Heart right ventricle (tissue), 16 donors: Measurements from ENCODE around the gene HOXA6. TPM values are rescaled to one million over a fixed set of nuclear protein-coding genes. Genes with fewer than 3 reads are reported as not detected.

Experiments used
- ATAC-seq, 8 donors: fragments of 200-7000 bp; cut with Tn5 transposase; one replicate each; pipeline ENCODE4 v1.9.1; 2020; ENCODE audit warnings: mild to moderate bottlenecking in 8 of 8, moderate library complexity in 8 of 8, moderate number of reproducible peaks in 1 of 8
- DNase-seq, 2 donors: peaks; one replicate each; pipeline ENCODE4 v3.0.0-alpha.2; 2020
- H3K27ac ChIP-seq, 10 donors: fragments of 200-600 bp; sonication (generic) in 2 of 10; one replicate each; pipeline versions ENCODE4 v1.5.0 to v1.8.0; 2020 to 2022; ENCODE audit warnings: mild to moderate bottlenecking in 3 of 10
- H3K27me3 ChIP-seq, 7 donors: fragments of 200-600 bp; one replicate each; pipeline ENCODE4 v1.8.0; 2021 to 2022; ENCODE audit warnings: mild to moderate bottlenecking in 2 of 7
- H3K36me3 ChIP-seq, 9 donors: fragments of 200-600 bp; sonication (generic) in 1 of 9; one replicate each; pipeline versions ENCODE4 v1.5.0 to v1.8.0; 2020 to 2022; ENCODE audit warnings: mild to moderate bottlenecking in 2 of 9
- H3K4me1 ChIP-seq, 9 donors: fragments of 200-600 bp; sonication (generic) in 1 of 9; one replicate each; pipeline versions ENCODE4 v1.5.0 to v1.8.0; 2020 to 2022; ENCODE audit warnings: mild to moderate bottlenecking in 4 of 9
- H3K4me3 ChIP-seq, 10 donors: fragments of 200-600 bp; sonication (generic) in 2 of 10; one replicate each; pipeline versions ENCODE4 v1.5.0 to v1.8.0; 2020 to 2022; ENCODE audit warnings: mild to moderate bottlenecking in 7 of 10, moderate library complexity in 2 of 10
- H3K9me3 ChIP-seq, 11 donors: fragments of 200-600 bp in 10 of 11; sonication (generic) in 2 of 11; one replicate each; pipeline versions ENCODE4 v1.5.0 to v1.8.0; 2013 to 2022; ENCODE audit warnings: mild to moderate bottlenecking in 2 of 11, control low read depth in 1 of 11, moderate library complexity in 1 of 11
- CTCF ChIP-seq, 9 donors: fragments of 200-600 bp; sonication (generic) in 2 of 9; IDR thresholded peaks; one replicate each; pipeline versions ENCODE4 v1.5.0 to v1.8.0; 2021 to 2022; ENCODE audit warnings: antibody characterized with exemption in 9 of 9, mild to moderate bottlenecking in 5 of 9, moderate library complexity in 1 of 9
- WGBS, 2 donors: extraction: QIAGEN DNeasy Blood & Tissue Kit; methylation state at CpG; one replicate each; pipeline ENCODE4 v1.1.7; 2013; ENCODE audit warnings: inconsistent platforms in 1 of 2; 5-methylcytosine and 5-hydroxymethylcytosine counted together
- intact Hi-C, 10 donors: fragments of 100-400 bp; cut with DNase I; formaldehyde crosslinking; loops; one replicate each; pipeline versions ENCODE4 v1.11.1 to v1.14.2; 2022
- microRNA-seq, 2 donors: library from miRNA; unstranded; fragments of <30 nt; microRNA quantifications; one replicate each; pipeline ENCODE4 v1.2.0, GENCODE V29; 2021
- polyA plus RNA-seq, 2 donors: library from polyadenylated mRNA; stranded (reverse); fragments of 200-250 nt; gene quantifications; one replicate each; pipeline ENCODE4 v1.2.3, GENCODE V29; 2013
- total RNA-seq, 10 donors: library from RNA; stranded (reverse); fragmentation: NEBNext Ultra II Directional in 3 of 10; extraction: Animal tissue kit (Norgen Biotek cat#: 25700) in 3 of 10; gene quantifications; one replicate each; pipeline versions ENCODE4 v1.2.1 to v1.2.4, GENCODE V29; 2021 to 2023
- donor health status: Arrhythmogenic right ventricular cardiomyopathy.
- donor health status: ischemic (EF 13 %, LVEDD 7.1; RV severe dilation, severe dysfunction).
- donor health status: healthy with polysubstance abuse.
- donor health status: DM: no; HTN: yes; CAD: no.
- donor health status: DM: no; HTN: no; CAD: no.
- donor health status: ischemic (EF 25% LVEDD 6.9; RV normal size, moderate dysfunction).
- donor health status: ischemic (EF 25% LVEDD 5.7; RV mildly dilated, moderate dysfunction).
- donor health status: healthy.
- donor health status: DM: yes; HTN: yes; CAD: no.
- donor health status: Ischemic cardiomyopathy.
- donor health status: ischemic (EF 35%, LVEDD 5.7; RV mildly dilated, moderate dysfunction).
- donor health status: nonischemic (EF 11% LVEDD 7.7; RV severe dilation, severe dysfunction).
- donor health status: DM: yes; HTN: yes; CAD: no.
- donor health status: PGD.
- donor health status: ischemic (EF 29% LVEDD 5.4; RV normal size, mild dysfunction).
- donor health status: nonischemic (EF 23%, LVEDD 6.1; RV moderate dilation, normal function).

HOXA6 gene
- total and polyA plus RNA-seq, 12 donors = not detected

- intact Hi-C loops = loop anchor here in 1 of 10 donors (5.0 kb wide), 1 partner anchor 34 kb away; the partner anchor contains the start of gene HOXA4
Observed at GRCh38 chr7:27097686-27098577, 49.6 kb downstream of the HOXA6 start.

GRCh38 chr7:27096768-27097514 is 50.6 kb downstream of the HOXA6 start:
- DNase-seq (no peak), ATAC-seq (peak; percentile 21 to 65 (median 54))
- TF ChIP-seq CTCF (IDR thresholded peaks at IDR 0.05) = no peak
- Histone ChIP-seq H3K27ac (peak overlapping the region in 8 of 10 donors; percentile 25 to 92 (median 66)), H3K9me3 (no peaks in the 10 kb centered on the region), H3K36me3 (no peaks in the 10 kb centered on the region), H3K4me3 (peak overlapping the region; percentile 52 to 87 (median 57)), H3K27me3 (peaks cover 17 to 100% (median 100%) of the 10 kb centered on the region in 7 donors), H3K4me1 (peaks cover 0 to 49% (median 31%) of the 10 kb centered on the region in 9 donors)
- WGBS, 2 donors = 2% methylated on average over 41 of the region's 41 CpGs
- intact Hi-C loops = loop anchor here in 1 of 10 donors (5.0 kb wide), 1 partner anchor 35 kb away; the partner anchor contains the start of gene HOXA4

More at GRCh38 chr7:27097686-27098577, 49.6 kb downstream of the HOXA6 start:
- H3K9me3 ChIP-seq = no peaks in the 10 kb centered on the region
- peaks cover 26 to 100% (median 100%) of the 10 kb centered on the region in 7 donors for H3K27me3 ChIP-seq
- no peaks in the 10 kb centered on the region for H3K36me3 ChIP-seq
- H3K4me3 ChIP-seq = peak overlapping the region in 4 of 10 donors; percentile 56 to 87 (median 66)
- 6 to 8% methylated on average over 35 of the region's 35 CpGs for WGBS, 2 donors
- TF ChIP-seq CTCF (IDR thresholded peaks at IDR 0.05) = no peak
- peaks cover 0 to 57% (median 31%) of the 10 kb centered on the region in 9 donors for H3K4me1 ChIP-seq
- ATAC-seq (no peak), DNase-seq (no peak)
- H3K27ac ChIP-seq = peak overlapping the region in 4 of 10 donors; percentile 7 to 92 (median 54)

- peak in 1 of 2 donors; percentile 16 for DNase-seq
- intact Hi-C loops = loop anchor here in 1 of 10 donors (5.0 kb wide), 1 partner anchor 36 kb away; the partner anchor contains the start of gene HOXA4
- Histone ChIP-seq H3K4me1 (peaks cover 0 to 41% (median 27%) of the 10 kb centered on the region in 9 donors), H3K27ac (peak within 1 kb of the TSS in 9 of 10 donors; percentile 19 to 92 (median 65)), H3K9me3 (no peaks in the 10 kb centered on the region), H3K4me3 (peak within 1 kb of the TSS; percentile 52 to 87 (median 57)), H3K27me3 (peaks cover 17 to 100% (median 100%) of the 10 kb centered on the region in 7 donors), H3K36me3 (no peaks in the 10 kb centered on the region)
- TF ChIP-seq CTCF (IDR thresholded peaks at IDR 0.05) = no peak
- 0 to 1% methylated on average over 68 of the region's 68 CpGs for WGBS, 2 donors
- peak in 7 of 8 donors; percentile 63 to 83 (median 73) for ATAC-seq
Observed at GRCh38 chr7:27095897-27096767, 51.4 kb downstream of the HOXA6 start, which contains the start of gene HOXA1. TSS of gene HOXA1 (minus strand) at chr7:27096000. CDS start at chr7:27095912, 88 bp downstream.

Small RNAs within 50 kb of the gene (microRNA-seq; reads per million reads assigned to microRNA genes)
- 4.8 to 8.2 reads per million in 2 donors for gene MIR196B

Other genes with a start within 250 kb of the HOXA6 start
- under 1 TPM in 2 of 10 donors, not detected in 8; 0.15 to 0.37 TPM for gene HOXA1, start 51.8 kb downstream of the HOXA6 start, total RNA-seq
- gene HOXA1, start 51.8 kb downstream of the HOXA6 start, polyA plus RNA-seq = under 1 TPM in 1 of 2 donors, not detected in 1; 0.07 TPM
- gene HOXA2, start 45.1 kb downstream of the HOXA6 start, total RNA-seq = under 1 TPM in 2 of 10 donors, not detected in 8; 0.15 to 0.23 TPM
- under 1 TPM; 0.10 to 0.22 TPM for gene HOXA2, start 45.1 kb downstream of the HOXA6 start, polyA plus RNA-seq
- gene HOXA4, start 17.0 kb downstream of the HOXA6 start, total RNA-seq = 1 to 10 TPM in 1 of 10 donors, under 1 TPM in 5, not detected in 4; 0.20 to 1.1 (median 0.48) TPM
- gene HOXA4, start 17.0 kb downstream of the HOXA6 start, polyA plus RNA-seq = 1 to 10 TPM in 1 of 2 donors, under 1 TPM in 1; 0.59 to 1.2 TPM
- gene HOXA5, start 4.1 kb downstream of the HOXA6 start, total RNA-seq = under 1 TPM in 3 of 10 donors, not detected in 7; 0.21 to 0.95 (median 0.28) TPM
- under 1 TPM in 1 of 2 donors, not detected in 1; 0.09 TPM for gene HOXA5, start 4.1 kb downstream of the HOXA6 start, polyA plus RNA-seq
- gene HOXA3, start 4.8 kb upstream of the HOXA6 start, total RNA-seq = 1 to 10 TPM in 1 of 10 donors, under 1 TPM in 7, not detected in 2; 0.11 to 1.5 (median 0.22) TPM
- under 1 TPM; 0.35 to 0.37 TPM for gene HOXA3, start 4.8 kb upstream of the HOXA6 start, polyA plus RNA-seq
- gene HOXA7, start 8.9 kb upstream of the HOXA6 start, total RNA-seq = not detected
- under 1 TPM in 1 of 2 donors, not detected in 1; 0.04 TPM for gene HOXA7, start 8.9 kb upstream of the HOXA6 start, polyA plus RNA-seq
- gene HOXA9, start 17.8 kb upstream of the HOXA6 start, total RNA-seq = not detected
- gene HOXA9, start 17.8 kb upstream of the HOXA6 start, polyA plus RNA-seq = not detected
- gene HOXA10, start 26.5 kb upstream of the HOXA6 start, total RNA-seq = under 1 TPM in 1 of 10 donors, not detected in 9; 0.19 TPM
- gene HOXA10, start 26.5 kb upstream of the HOXA6 start, polyA plus RNA-seq = under 1 TPM in 1 of 2 donors, not detected in 1; 0.03 TPM
- not detected for gene HOXA11, start 37.5 kb upstream of the HOXA6 start, total RNA-seq
- gene HOXA11, start 37.5 kb upstream of the HOXA6 start, polyA plus RNA-seq = not detected
- not detected for gene HOXA13, start 52.3 kb upstream of the HOXA6 start, total RNA-seq
- not detected for gene HOXA13, start 52.3 kb upstream of the HOXA6 start, polyA plus RNA-seq
- gene EVX1, start 95.0 kb upstream of the HOXA6 start, total RNA-seq = not detected
- gene EVX1, start 95.0 kb upstream of the HOXA6 start, polyA plus RNA-seq = not detected